Measurements from ENCODE around the gene FAM221B. TPM values are rescaled to one million over a fixed set of nuclear protein-coding genes. Genes with fewer than 3 reads are reported as not detected.
A peak's percentile ranks its signal among the peaks of the same experiment; 100 is the strongest.

The FAM221B gene
- total RNA-seq, 4 donors from 2014 or later: not detected

- DNase-seq (ENCODE audit: low spot score) (no peak), ATAC-seq (ENCODE audit: low FRiP score) (no peak)
- TF ChIP-seq CTCF (IDR thresholded peaks at IDR 0.05): no peak
These were observed 23.8 kb upstream of the FAM221B start for GRCh38 chr9:35852267-35852815.

GRCh38 chr9:35847792-35848572, 19.4 kb upstream of the FAM221B start:
- no peak for TF ChIP-seq CTCF (IDR thresholded peaks at IDR 0.05)
- no peak for DNase-seq (ENCODE audit: low spot score)
- peak; percentile 53 for ATAC-seq (ENCODE audit: low FRiP score)

- ATAC-seq (ENCODE audit: low FRiP score): peak; percentile 59
- no peak for TF ChIP-seq CTCF (IDR thresholded peaks at IDR 0.05)
These were observed 17.6 kb upstream of the FAM221B start for GRCh38 chr9:35845824-35846771.

GRCh38 chr9:35844628-35845270, 16.2 kb upstream of the FAM221B start:
- TF ChIP-seq CTCF (IDR thresholded peaks at IDR 0.05): no peak
- peak; percentile 19 for ATAC-seq (ENCODE audit: low FRiP score)
- DNase-seq (ENCODE audit: low spot score): no peak

More at GRCh38 chr9:35845824-35846771, 17.6 kb upstream of the FAM221B start:
- no peak for DNase-seq (ENCODE audit: low spot score)

DNA sequence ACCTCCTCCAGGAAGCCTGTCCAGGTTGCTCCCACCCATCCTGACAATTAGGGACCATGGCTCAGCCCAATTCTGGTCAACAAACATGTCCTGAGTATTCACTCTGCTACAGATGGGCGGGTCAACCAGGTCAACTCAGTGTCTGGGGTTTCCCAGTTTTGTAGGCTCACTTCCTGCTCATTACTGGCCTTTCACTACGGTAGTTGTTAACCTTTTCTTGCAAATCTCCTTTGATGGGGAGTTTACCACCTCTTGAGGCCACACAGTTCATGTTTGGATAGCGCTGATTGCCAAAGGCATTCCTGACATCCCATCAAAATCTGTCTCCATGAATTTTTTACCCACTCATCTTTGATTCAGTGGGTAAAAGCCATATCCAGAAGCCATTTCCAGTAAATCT, 14.3 kb upstream of the FAM221B start:
- no peak for ATAC-seq (ENCODE audit: low FRiP score)
- DNase-seq (ENCODE audit: low spot score): no peak
- TF ChIP-seq CTCF (IDR thresholded peaks at IDR 0.05): no peak

- DNase-seq (ENCODE audit: low spot score): no peak
- no peak for TF ChIP-seq CTCF (IDR thresholded peaks at IDR 0.05)
- no peak for ATAC-seq (ENCODE audit: low FRiP score)
These were observed 13.7 kb upstream of the FAM221B start for GRCh38 chr9:35842020-35842745.

Data from omental fat pad (tissue), 4 donors.